ENCODE data around the gene ORM1.
"Not testable (repeated sequence)": the region's sequence is repeated elsewhere in the genome, so short reads cannot be mapped to it uniquely, and the experiment has no call there.

Gene ORM1

DNA sequence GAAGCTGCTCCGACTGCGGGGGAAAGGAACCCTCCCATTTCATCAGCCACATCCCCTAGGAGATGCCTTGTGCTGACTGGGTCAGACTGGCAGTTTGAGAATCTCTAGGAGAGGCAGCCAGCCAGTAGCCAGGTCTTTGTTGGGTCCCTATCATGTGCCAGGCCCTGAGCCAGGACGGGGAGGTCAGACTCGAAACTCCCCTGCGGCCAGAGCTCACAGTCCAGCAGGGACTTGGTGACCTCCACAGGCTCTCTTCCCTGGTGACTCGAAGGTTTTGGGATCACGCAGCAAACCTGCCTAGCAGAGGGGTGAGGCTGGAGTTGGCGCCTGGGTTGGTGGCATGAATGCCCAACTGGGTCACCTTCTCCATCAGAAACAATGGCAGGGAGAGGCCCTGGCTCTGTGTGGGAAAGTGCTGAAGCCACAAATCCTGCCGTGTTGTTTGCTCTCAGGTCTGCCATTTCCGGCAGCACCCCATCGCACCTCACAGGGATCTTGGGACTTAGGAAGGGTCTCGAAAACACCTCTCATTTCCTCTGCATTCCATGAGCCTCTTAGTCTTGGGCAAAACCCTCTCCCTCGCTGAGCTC is 14.4 kb upstream of the ORM1 start:
- DNase-seq (ENCODE audit: low read depth), result no peak

DNA sequence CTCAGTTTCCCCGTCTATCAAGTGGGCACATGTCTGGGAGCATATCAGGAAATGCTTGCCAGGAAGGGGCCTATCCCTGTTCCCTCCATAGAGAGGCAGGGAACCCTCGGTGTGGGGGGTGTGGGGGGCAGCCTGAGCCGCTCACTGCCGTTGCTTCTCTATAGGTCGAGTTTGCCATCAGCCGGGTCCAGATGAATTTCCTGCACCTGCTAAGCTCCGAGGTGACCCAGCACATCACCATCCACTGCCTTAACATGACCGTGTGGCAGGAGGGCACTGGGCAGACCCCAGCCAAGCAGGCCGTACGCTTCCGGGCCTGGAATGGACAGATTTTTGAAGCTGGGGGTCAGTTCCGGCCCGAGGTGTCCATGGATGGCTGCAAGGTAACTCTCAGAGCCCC is 13.8 kb upstream of the ORM1 start:
- no peak for DNase-seq (ENCODE audit: low read depth)

GRCh38 chr9:114310471-114311450 is 12.1 kb upstream of the ORM1 start:
- no peak for DNase-seq (ENCODE audit: low read depth)

DNA sequence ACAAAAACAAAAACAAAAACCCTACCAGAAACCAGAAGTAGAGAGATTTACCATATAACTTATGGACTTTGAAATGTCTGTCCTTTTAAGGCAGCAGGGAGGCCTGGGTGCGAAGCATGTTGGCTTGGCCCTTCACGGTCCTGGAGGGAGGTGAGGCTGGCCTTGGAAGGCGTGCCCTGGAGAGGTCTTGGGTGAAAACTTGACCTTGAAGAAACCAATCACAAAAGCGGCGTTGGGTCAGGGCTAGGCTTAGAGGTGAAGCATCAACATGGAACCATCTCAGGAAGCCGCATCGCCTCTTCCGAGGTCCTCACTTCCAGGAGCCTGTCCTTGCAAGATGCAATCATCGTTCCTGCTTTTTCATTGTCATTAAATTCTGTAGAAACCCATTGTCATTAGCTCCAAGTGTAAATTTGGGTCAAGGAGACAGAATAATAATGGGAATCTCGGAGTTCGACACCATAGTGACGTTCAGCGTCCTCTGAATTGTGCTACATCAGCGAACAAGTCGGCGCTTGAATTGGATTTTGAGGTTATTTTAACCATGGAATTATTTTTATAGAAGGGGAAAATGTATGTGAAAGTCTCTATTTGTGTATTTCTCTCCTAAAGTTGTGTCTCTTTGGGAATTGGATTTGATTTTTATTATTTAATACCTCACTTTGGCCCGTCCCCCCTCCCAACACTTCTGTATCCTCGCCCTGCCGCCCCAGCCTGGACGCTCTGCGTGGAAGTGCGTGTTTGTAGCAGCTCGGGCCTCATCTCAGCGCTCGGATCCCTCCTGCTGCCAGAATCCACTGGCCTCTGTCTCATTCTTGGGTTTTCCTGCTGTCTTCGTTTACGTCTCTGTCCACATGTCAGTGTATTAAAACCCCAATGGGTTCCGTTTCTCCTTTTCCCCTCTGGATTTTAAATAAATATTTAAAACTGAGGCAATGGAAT is 11.1 kb upstream of the ORM1 start:
- no peak for DNase-seq (ENCODE audit: low read depth)

- DNase-seq (ENCODE audit: low read depth), result no peak
Observed at GRCh38 chr9:114312513-114312875, 10.4 kb upstream of the ORM1 start.

- no peak for DNase-seq (ENCODE audit: low read depth)
Observed at GRCh38 chr9:114313186-114313585, 9.7 kb upstream of the ORM1 start.

DNA sequence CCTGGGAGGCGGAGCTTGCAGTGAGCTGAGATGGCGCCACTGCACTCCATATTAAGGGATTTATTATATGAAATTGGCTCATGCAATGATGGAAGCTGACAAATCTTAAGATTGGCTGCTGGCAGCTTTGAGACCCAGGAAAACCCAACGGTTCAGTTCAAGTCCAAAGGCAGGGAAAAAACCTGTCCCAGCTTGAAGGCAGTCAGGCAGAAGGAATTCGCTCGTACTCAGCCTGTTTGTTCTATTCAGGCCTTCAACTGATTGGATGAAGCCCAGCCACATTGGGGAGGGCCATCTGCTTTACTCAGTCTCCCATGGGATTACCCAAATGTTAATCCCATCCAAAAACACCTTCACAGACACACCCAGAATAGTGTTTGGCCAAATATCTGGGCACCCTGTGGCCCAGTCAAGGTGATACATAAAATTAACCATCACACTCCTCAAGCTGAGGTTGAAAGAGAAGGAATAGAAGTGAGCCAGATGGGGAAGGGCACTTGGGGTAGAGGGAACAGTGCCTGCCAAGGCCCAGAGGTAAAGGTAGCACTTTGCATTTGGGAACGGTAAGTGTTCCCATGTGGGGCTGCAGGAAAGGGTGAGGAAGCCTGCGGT is 8.5 kb upstream of the ORM1 start:
- no peak for DNase-seq (ENCODE audit: low read depth)

DNA sequence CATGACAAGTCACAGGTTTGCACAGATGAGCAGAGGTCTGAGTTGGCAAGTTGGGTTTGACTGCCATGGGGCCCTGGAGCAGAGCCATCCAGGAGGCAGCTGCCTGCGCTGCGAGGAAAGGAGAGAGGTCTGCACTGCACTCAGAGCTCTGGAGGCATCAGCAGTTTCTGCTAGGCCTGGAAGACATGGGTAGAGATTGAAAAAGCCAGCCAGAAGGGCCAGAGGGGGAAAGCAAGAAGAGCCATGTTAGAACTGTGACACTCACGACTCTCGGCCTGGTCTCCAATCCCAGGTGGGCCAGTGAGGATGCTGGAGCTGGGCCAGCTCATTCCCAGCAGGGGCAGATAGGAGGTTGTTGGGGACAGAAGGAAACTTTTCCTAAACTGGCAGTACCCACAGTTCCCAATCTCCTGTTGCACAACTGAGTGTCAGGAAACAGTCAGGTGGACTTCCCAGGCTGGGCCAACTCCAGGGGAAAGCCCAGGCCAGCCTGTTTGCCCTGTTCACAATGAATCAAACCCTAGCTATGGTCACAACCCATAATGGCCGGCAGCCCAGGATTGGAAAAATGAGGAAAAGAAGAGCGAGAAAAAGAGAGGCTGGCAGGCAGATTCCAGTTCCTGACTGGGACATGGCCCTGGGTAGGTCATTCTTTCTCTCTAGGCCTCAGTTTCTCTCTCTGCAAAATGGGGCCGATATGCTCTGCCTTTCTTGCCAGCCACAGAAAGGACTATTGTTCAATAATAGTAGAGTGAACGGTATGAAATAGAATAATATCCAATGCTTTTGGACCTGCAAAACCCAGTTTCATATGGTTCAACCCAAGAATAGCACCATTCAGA is 7.8 kb upstream of the ORM1 start:
- no peak for DNase-seq (ENCODE audit: low read depth)

GRCh38 chr9:114315723-114316363 is 7.1 kb upstream of the ORM1 start:
- no peak for DNase-seq (ENCODE audit: low read depth)

GRCh38 chr9:114316605-114317230 is 6.2 kb upstream of the ORM1 start:
- DNase-seq (ENCODE audit: low read depth), result no peak

DNA sequence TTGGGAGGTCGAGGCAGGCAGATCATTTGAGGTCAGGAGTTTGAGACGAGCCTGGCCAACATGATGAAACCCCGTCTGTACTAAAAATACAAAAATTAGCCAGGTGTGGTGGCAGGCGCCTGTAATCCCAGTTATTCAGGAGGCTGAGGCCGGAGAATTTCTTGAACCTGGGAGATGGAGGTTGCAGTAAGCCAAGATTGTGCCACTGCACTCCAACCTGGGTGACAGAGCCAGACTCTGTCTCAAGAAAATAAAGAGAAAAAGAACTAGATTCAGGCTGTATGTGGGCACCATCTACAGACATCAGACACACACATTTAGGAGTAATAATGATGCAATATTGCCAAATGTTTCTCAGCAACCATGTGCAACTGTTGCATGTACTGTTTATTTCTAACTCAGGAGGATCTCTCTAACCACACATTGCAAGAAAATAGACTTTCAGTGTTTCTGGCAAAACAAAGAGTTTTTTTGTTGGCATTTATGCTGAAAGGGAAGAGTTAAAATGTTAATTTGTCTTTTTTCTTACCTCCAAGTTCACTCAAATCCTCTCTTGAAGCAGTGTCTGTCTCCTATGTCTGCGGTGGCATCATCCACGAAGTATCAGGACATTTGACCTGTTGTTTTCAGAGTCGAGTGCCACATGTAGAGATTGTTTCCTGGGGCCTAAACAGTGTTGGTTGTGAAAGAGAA is 5.1 kb upstream of the ORM1 start:
- no peak for DNase-seq (ENCODE audit: low read depth)

DNA sequence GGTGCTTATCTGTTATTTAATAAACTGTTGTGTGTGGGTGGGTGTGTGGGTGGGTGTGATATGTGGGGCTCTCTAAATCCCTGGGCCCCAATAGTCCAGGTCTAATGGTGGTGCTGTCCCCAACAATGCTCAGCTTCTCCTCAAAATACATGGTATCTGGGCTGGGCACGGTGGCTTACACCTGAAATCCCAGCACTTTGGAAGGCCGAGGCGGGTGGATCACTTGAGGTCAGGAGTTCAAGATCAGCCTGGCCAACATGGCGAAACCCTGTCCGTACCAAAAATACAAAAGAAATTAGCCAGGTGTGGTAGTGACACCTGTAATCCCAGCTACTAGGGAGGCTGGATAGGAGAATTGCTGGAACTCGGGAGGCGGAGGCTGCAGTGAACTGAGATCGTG is 4.5 kb upstream of the ORM1 start:
- no peak for DNase-seq (ENCODE audit: low read depth)

DNA sequence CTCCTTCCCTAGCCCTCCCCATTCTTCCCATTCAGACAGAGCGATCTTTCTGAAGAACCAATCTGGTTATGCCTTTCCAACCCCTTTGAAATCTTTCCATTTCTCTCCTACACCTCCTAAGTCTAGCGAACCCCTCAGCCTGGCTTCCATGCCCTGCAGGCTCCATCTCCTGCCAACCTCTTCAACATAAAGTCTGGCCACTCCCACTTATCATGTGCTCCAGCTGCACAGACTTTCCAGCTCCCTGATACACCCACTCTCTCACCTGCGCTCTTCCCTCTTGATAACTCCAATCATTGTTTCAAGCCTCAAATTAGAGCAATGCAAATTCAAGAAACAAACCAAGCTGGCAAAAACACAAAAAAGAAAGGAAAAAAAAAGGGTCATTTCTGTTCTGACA is 3.8 kb upstream of the ORM1 start:
- DNase-seq (ENCODE audit: low read depth), result no peak

- peak; percentile 42 for DNase-seq (ENCODE audit: low read depth)
Observed at GRCh38 chr9:114320710-114321109, 2.2 kb upstream of the ORM1 start.

DNA sequence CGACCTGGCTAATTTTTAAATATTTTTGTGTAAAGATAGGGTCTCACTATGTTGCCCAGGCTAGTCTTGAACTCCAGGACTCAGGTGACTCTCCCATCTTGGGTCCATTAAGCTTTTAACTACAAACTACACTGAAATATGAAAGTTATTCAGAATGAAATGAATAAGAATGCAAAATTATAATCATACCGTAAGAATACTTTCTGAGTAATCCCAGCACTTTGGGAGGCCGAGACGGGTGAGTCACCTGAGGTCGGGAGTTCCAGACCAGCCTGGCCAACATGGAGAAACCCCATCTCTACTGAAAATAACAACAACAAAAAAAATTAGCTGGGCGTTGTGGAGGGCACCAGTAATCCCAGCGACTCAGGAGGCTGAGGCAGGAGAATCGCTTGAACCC is 1.1 kb upstream of the ORM1 start:
- DNase-seq (ENCODE audit: low read depth), result no peak

DNA sequence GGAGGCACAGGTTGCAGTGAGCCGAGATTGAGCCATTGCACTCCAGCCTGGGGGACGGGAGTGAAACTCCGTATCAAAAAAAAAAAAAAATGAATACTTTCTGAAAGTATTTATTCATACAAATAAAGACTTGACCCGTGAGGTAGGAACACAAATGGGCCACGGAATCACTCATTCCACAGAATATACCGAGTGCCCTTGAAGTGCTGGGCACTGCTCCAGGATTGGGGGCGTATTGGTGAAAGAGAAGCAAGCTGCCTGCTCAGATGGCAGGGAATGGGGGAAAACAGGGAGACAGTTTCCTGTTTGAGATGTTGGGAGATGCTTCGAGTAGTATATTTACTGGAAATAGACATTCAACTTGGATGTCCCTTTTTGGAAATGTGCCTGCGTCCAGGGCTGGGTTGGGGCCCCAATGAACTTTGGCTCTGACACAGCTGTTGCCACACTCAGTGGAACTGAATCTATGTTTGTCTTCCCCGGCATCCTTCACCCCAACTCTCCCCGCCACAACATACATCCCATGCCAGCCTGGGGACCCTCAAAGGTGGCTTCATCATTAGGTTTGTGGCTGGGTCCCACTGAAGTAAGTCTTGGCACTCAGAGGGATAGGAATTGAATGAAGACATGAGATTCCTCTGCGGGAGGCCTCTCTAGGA is 609 bp upstream of the ORM1 start:
- DNase-seq (ENCODE audit: low read depth), result not testable (repeated sequence)

DNA sequence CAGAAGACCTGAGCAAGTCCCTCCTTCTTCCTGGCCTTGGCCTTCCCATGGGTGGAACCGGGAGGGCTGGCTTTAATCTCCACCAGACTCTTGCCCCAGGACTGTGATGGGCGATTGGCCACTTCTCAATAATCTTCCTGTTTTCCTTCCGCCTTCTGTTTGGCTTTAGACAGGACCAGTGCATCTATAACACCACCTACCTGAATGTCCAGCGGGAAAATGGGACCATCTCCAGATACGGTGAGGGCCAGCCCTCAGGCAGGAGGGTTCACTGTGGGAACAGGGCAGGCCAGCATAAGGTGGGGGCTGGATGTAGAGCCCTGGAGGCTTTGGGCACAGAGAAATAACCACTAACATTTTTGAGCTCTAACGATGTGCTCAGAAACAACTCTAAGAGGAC is 951 bp downstream of the ORM1 start:
- DNase-seq (ENCODE audit: low read depth), result not testable (repeated sequence)

GRCh38 chr9:114324492-114324891 is 1.6 kb downstream of the ORM1 start:
- DNase-seq (ENCODE audit: low read depth), result no peak

DNA sequence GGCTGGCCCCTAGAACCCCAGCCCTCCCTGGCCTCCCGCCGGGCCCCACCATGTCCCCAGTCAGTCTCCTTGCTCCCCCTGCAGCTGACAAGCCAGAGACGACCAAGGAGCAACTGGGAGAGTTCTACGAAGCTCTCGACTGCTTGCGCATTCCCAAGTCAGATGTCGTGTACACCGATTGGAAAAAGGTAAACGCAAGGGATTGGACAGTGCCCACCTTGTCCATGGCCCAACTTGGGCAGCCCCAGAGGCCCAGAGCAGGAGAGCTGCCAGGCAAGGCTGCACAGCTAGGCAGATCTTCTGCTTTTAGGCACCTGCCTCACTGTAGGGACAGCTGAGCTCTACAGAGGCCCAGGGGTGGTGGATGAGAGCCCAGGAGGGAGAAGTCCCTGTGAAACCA is 2.1 kb downstream of the ORM1 start:
- not testable (repeated sequence) for DNase-seq (ENCODE audit: low read depth)
